SU-DHL-6 (cell line): ENCODE data around the gene PHF20.
"Not testable (repeated sequence)": the region's sequence is repeated elsewhere in the genome, so short reads cannot be mapped to it uniquely, and the experiment has no call there.

Source experiments
- EZH2phosphoT487 ChIP-seq: fragments of 200-600 bp; sonication (generic), shearing (Covaris generic); conservative IDR thresholded peaks from 2 replicates; pipeline ENCODE4 v1.6.1; 2018; ENCODE audit warnings: mild to moderate bottlenecking, antibody characterized with exemption, low read length, moderate library complexity, mixed read lengths
- TF ChIP-seq, protein P1 (sequence below): fragments of 200-600 bp; sonication (generic); IDR thresholded peaks from one replicate; pipeline ENCODE4 v1.5.1; 2017; ENCODE audit warnings: antibody characterized with exemption, mild to moderate bottlenecking, low read length, moderate library complexity; ENCODE audit not compliant: insufficient read depth, poor library complexity, severe bottlenecking

DNA sequence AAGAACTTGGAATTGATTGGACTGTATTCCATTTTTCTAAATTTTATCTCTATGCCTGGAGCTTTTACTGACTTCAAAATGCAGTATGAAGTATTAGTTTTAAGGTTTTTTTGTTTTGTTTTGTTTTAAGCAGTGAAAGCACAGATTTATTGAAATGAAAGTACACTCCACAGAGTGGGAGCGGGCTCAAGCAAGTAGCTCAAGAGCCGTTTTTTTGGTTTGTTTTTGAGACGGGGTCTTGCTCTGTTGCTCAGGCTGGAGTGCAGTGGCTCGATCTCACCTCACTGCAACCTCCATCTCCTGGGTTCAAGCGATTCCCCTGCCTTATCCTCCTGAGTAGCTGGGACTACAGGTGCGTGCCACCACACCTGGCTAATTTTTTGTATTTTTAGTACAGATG, 72.1 kb downstream of the PHF20 start:
- TF ChIP-seq, protein P1, sequence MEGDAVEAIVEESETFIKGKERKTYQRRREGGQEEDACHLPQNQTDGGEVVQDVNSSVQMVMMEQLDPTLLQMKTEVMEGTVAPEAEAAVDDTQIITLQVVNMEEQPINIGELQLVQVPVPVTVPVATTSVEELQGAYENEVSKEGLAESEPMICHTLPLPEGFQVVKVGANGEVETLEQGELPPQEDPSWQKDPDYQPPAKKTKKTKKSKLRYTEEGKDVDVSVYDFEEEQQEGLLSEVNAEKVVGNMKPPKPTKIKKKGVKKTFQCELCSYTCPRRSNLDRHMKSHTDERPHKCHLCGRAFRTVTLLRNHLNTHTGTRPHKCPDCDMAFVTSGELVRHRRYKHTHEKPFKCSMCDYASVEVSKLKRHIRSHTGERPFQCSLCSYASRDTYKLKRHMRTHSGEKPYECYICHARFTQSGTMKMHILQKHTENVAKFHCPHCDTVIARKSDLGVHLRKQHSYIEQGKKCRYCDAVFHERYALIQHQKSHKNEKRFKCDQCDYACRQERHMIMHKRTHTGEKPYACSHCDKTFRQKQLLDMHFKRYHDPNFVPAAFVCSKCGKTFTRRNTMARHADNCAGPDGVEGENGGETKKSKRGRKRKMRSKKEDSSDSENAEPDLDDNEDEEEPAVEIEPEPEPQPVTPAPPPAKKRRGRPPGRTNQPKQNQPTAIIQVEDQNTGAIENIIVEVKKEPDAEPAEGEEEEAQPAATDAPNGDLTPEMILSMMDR = not testable (repeated sequence)
- not testable (repeated sequence) for TF ChIP-seq EZH2phosphoT487
